Stimulated activated CD4-positive, alpha-beta T cell treated with anti-CD3 and anti-CD28 coated beads, Interleukin-12 subunit alpha, Interleukin-12 subunit beta, amount 100 ng/mL, for 4 hours (primary cell): ENCODE data around the gene TLR6.
A peak's percentile ranks its signal among the peaks of the same experiment; 100 is the strongest.

Source experiments
- DNase-seq: peaks from one replicate; pipeline ENCODE4 v3.0.0-alpha.2; 2020

Gene TLR6

GRCh38 chr4:38856524-38857337 is at the start of gene TLR6:
Gene TLR6, minus strand, starts transcription at chr4:38856817. Its CDS starts 27,344 bp downstream, at chr4:38829473.
- DNase-seq = peak; percentile 52

- no peak for DNase-seq
Measured at GRCh38 chr4:38905652-38906385, 49.2 kb upstream of the TLR6 start.

DNA sequence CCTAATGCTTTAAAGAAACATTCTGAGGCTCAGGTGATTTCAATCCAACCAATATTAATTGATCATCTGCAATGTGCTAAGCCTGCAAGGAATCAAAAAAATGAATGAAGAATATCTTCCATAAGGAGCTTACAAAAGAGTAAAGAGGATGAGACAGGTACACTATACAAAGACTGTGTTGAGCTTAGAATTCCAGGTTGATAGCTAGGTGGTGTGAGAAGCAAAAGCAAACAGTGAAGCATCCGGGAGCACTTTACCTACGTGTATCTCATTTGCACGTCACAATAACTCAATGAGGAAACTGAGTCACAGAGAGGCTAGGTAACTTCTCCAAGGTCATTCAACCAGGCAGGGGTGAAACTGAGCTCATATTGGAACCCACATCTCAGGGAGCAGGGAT is 48.1 kb upstream of the TLR6 start:
- no peak for DNase-seq

GRCh38 chr4:38904090-38904666 is 47.6 kb upstream of the TLR6 start:
- no peak for DNase-seq

- no peak for DNase-seq
Measured at GRCh38 chr4:38902695-38903094, 46.1 kb upstream of the TLR6 start.

- DNase-seq = no peak
Measured at GRCh38 chr4:38902221-38902620, 45.6 kb upstream of the TLR6 start.

DNA sequence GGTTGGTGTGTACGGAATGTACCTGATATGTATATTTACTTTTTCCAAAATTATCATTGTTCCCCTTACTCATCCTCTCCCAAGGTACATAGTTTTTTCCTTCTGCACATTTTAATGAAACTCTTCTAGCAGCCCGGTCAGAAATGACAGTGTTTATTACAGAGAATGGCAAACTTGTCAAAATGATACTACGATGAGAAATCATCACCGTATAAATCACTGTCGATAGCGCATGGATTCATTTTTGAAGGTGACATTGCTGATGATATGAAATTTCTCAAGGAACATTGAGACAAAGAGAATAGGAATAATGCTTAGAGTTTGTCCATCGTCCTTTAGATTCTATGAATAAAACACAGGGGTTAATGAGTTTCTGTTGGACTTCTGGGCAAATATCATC is 41.6 kb upstream of the TLR6 start:
- no peak for DNase-seq

GRCh38 chr4:38896940-38897339 is 40.3 kb upstream of the TLR6 start:
- no peak for DNase-seq

DNA sequence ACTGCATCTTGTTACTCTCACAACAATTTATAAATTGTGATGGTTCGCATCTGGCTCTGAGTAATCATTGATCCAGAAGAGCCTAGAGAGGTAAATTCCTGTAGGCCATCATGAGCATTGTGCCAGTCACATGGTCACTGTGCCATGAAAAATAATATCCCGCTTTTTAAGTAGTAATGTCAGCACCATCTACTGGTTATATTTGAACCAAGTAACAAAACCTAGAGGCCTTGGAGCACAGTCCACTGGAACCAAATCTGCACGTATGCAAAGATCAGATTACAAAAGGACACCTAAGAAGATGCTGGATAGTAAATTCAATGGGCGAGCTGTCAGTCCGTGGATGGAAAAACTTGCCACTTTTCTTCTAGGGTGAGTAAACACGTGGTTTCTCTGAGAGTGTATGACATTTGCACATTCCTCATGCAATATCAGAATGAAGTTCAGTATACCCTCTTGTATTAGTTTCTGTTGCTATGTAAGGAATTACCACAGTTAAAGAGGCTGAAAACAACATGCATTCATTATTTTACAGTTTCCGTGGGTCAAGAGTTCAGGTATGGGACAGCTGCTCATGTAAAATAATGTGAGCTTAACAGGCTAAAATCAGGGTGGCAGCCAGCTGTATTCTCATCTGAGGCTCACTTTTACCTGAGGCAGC is 37.8 kb upstream of the TLR6 start:
- DNase-seq = no peak

GRCh38 chr4:38891051-38891983 is 34.7 kb upstream of the TLR6 start:
- DNase-seq = no peak

GRCh38 chr4:38889143-38889542 is 32.5 kb upstream of the TLR6 start:
- DNase-seq = no peak

DNA sequence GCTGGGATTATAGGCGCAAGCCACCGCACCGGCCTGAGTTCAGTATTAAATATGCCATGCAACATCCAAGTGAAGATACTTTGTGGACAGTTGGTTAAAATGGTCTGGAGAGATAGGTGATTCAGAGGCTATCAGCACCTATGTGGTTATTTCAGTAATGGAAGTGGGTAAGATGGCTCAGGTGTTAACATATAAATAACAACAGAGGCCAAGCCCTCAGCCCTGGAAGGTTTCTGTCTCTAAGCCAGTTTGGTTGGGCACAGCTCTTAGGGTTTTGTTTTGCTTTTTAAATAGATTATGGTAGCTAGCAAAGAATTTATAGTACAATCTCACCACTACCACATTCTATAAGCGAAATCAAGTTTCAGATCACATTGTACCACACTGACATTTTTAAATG is 27.6 kb upstream of the TLR6 start:
- no peak for DNase-seq

DNA sequence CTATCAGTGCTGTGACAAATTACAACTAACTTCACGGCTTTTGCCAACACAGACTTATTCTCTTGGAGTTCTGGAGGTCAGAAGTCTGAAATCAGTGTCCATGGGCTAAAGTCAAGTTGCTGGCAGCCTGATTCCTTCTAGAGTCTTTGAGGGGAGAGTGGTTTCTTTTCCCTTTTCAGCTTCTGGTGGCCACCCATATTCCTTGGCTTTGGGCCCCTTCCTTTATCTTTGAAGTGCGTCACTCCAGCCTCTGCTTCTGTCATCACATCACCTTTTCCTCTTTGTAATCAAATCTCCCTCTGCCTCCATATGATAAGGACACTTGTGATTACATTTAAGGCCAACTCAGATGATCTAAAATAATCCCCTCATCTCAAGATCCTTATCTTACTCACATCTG is 20.0 kb upstream of the TLR6 start:
- no peak for DNase-seq

- DNase-seq = no peak
Measured at GRCh38 chr4:38873290-38873944, 16.8 kb upstream of the TLR6 start.

GRCh38 chr4:38872620-38873019 is 16.0 kb upstream of the TLR6 start:
- no peak for DNase-seq

DNA sequence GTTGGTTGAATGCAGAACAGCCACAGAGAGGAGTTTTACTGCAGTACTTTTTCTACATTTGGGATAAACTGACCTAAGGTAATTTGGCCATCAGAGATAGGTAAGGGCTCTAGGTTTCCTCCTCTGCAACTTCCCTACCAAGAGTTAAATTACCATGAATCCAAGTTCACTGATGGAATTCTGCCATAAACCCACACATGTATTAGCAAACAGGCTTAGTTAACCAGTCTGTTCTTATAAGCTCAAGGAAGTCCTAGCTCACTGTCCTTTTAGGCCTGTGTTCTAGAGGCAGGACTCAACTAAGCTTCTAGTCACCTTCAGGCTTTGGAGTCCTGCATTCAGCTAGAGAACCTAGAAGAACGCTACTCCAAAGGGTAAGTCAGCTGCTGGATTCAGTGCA is 15.0 kb upstream of the TLR6 start:
- no peak for DNase-seq

- DNase-seq = no peak
Measured at GRCh38 chr4:38870098-38870808, 13.6 kb upstream of the TLR6 start.

- no peak for DNase-seq
Measured at GRCh38 chr4:38869511-38869910, 12.9 kb upstream of the TLR6 start.

DNA sequence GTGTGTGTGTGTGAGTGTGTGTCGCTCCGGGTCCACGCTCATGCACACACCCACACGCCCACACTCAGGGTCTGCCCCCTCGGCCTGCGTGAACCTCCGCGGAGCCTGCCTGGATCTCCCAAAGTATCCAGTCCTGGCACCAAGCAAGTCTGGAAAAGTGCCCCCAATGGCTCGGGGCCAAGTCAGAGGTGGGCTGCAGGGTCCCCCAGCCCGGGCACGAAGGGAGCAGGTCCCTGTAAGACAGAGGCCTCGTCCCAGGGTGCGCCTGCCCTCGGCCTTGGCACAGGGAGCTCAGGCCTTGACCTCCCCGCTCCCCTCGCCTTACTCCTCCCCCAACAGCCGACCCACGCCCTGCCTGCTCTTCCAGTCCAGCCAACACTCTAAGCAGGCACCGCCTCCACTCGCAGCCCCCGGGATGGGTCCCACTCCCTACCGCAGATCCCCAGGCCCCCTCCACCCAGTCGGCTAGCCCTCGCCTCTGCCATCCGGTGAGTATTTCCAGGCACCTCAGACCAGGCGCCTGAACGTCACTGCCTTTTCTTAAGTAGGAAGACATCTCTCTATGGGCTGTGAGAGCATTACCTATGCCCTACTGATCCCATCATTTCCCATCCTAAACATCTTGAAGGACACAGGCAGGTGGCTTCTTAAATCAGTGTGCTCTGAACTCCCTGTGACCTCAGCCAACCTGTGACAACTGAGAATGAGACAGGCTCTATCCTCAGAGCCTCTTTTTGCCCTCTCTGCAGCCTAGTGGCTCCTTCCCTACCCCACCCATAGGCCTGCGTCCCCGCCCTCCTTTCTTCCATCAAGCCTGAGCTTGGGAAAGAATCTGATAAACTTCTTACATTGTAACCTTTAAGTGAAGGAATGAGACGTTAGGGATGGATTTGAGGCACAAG is 11.7 kb upstream of the TLR6 start:
- no peak for DNase-seq

- DNase-seq = no peak
Measured at GRCh38 chr4:38867478-38868058, 11.0 kb upstream of the TLR6 start, which contains the start of gene FAM114A1. Gene FAM114A1, plus strand, starts transcription at chr4:38867806. Its CDS starts 10,273 bp downstream, at chr4:38878079.
